ENCODE data around the gene ME2. TPM values are rescaled to one million over a fixed set of nuclear protein-coding genes. Genes with fewer than 3 reads are reported as not detected.

The ME2 gene
- total RNA-seq, 1 experiment from 2014 or later = 49.4 TPM

- H3K9ac ChIP-seq (ENCODE audit: extremely low read depth, insufficient read length, low read length) = no peak overlapping the region
- no peak overlapping the region for H2BK15ac ChIP-seq (ENCODE audit: low read depth, low read length)
- H3K56ac ChIP-seq (ENCODE audit: insufficient read length, low read depth, low read length) = no peak overlapping the region
- no peak overlapping the region for H2BK5ac ChIP-seq (ENCODE audit: insufficient read length, low read length)
- H4K91ac ChIP-seq (ENCODE audit: insufficient read length, low read depth, low read length) = no peak overlapping the region
- H3K27ac ChIP-seq (ENCODE audit: insufficient read length, low read depth, low read length) = no peak overlapping the region
- no peaks in the 10 kb centered on the region for H3K79me2 ChIP-seq (ENCODE audit: insufficient read depth, low read length)
- no peak overlapping the region for H4K5ac ChIP-seq (ENCODE audit: insufficient read length, low read depth, low read length)
- no peaks in the 10 kb centered on the region for H3K79me1 ChIP-seq (ENCODE audit: insufficient read depth, low read depth, low read length, poor library complexity, severe bottlenecking)
- no peaks in the 10 kb centered on the region for H3K23me2 ChIP-seq (ENCODE audit: insufficient read length, low read depth, low read length, poor library complexity, severe bottlenecking)
- H4K20me1 ChIP-seq (ENCODE audit: control insufficient read depth, insufficient read depth, insufficient read length) = no peaks in the 10 kb centered on the region
- no peak overlapping the region for H2AK5ac ChIP-seq (ENCODE audit: insufficient read length, low read length)
- no peak for DNase-seq
- no peak overlapping the region for H3K4me3 Mint-ChIP-seq
- no peak overlapping the region for H2BK12ac ChIP-seq (ENCODE audit: insufficient read length, low read depth, low read length)
- no peaks in the 10 kb centered on the region for H3K36me3 Mint-ChIP-seq (ENCODE audit: insufficient read depth in 1 of 3, low read depth in 3 of 3)
- no peak overlapping the region for H3K23ac ChIP-seq (ENCODE audit: insufficient read length, low read depth, low read length)
- no peak overlapping the region for H2BK20ac ChIP-seq (ENCODE audit: low read depth, low read length, poor library complexity, severe bottlenecking)
- peaks cover 9 to 10% of the 10 kb centered on the region in 2 experiments for H3K4me1 Mint-ChIP-seq
- no peak overlapping the region for H4K8ac ChIP-seq (replicated peaks; ENCODE audit: insufficient read length, low read depth, low read length)
- no peak overlapping the region for H3K4ac ChIP-seq (ENCODE audit: low read depth, low read length)
- no peaks in the 10 kb centered on the region; the same call in 1 of the 2 replicates for H3K27me3 Mint-ChIP-seq (ENCODE audit: low read depth)
- H3K9me3 ChIP-seq (ENCODE audit: control insufficient read depth, low read depth, low read length) = no peaks in the 10 kb centered on the region
- WGBS (ENCODE audit: extremely low coverage, insufficient read length, low lambda C conversion rate) = no CpG with 5 or more reads among the region's 6 CpGs
- no peak overlapping the region for H3K14ac ChIP-seq (ENCODE audit: insufficient read depth, low read length)
- H3T11ph ChIP-seq (ENCODE audit: low read length) = no peak overlapping the region
- no peak overlapping the region for H3K18ac ChIP-seq (ENCODE audit: insufficient read length, low read depth, low read length)
- H3K27ac Mint-ChIP-seq = 0 out of 7 replicates have a peak overlapping the region, but pooled peaks of 1 of the 3 experiments have one; percentile 36
- H3K9me3 Mint-ChIP-seq = no peaks in the 10 kb centered on the region
- no peaks in the 10 kb centered on the region for H3K27me3 ChIP-seq (ENCODE audit: insufficient read depth, low read length)
- no peak for TF ChIP-seq CTCF (conservative IDR thresholded peaks at IDR 0.05)
- H2AFZ ChIP-seq (ENCODE audit: low read length) = no peak overlapping the region
- H3K4me1 ChIP-seq (ENCODE audit: insufficient read depth, low read length) = no peaks in the 10 kb centered on the region; the same call in 1 of the 2 replicates
- no peak overlapping the region for H2BK120ac ChIP-seq (ENCODE audit: low read depth, low read length, poor library complexity, severe bottlenecking)
- H3K4me2 ChIP-seq (ENCODE audit: insufficient read depth, insufficient read length, low read length) = no peak overlapping the region
Measured at GRCh38 chr18:50853863-50854271, 25.1 kb upstream of the ME2 start.

Data from H9 (cell line).